Body of pancreas (tissue), 4 donors: ENCODE measurements around the gene IFT88.

Source experiments
- CTCF ChIP-seq, 7 experiments: fragments of 450-650 bp in 4 of 7; fragments of 200-600 bp in 3 of 7; sonication (generic) in 3 of 7; IDR thresholded peaks; one replicate each; pipeline ENCODE4 v1.5.1; 2016 to 2019; ENCODE audit warnings: antibody characterized with exemption in 7 of 7
- POLR2A ChIP-seq, 3 donors: fragments of 450-650 bp; IDR thresholded peaks; one replicate each; pipeline ENCODE4 v1.6.1; 2016; ENCODE audit warnings: antibody characterized with exemption in 3 of 3, mild to moderate bottlenecking in 2 of 3

GRCh38 chr13:20570517-20570916, 3.6 kb downstream of the IFT88 start:
- no peak for TF ChIP-seq CTCF (IDR thresholded peaks at IDR 0.05)
- no peak for TF ChIP-seq POLR2A (IDR thresholded peaks at IDR 0.05)
